Mucosa of descending colon (tissue), 3 donors: ENCODE results near the gene GPR87. TPM values are rescaled to one million over a fixed set of nuclear protein-coding genes. Genes with fewer than 3 reads are reported as not detected.
A peak's percentile ranks its signal among the peaks of the same experiment; 100 is the strongest.

ENCODE experiments used
- ATAC-seq: fragments of 200-7000 bp; cut with Tn5 transposase; one replicate; pipeline ENCODE4 v1.9.1; 2020; ENCODE audit warnings: mild to moderate bottlenecking, moderate library complexity
- DNase-seq, 3 donors: peaks; one replicate each; pipeline ENCODE4 v3.0.0-alpha.2; 2020
- H3K36me3 ChIP-seq: fragments of 200-600 bp; one replicate; pipeline ENCODE4 v1.8.0; 2021; ENCODE audit warnings: low read depth, mild to moderate bottlenecking
- H3K4me1 ChIP-seq: fragments of 200-600 bp; one replicate; pipeline ENCODE4 v1.8.0; 2021; ENCODE audit warnings: low read depth, mild to moderate bottlenecking
- H3K4me3 ChIP-seq: fragments of 200-600 bp; one replicate; pipeline ENCODE4 v1.8.0; 2021; ENCODE audit warnings: mild to moderate bottlenecking
- H3K9me3 ChIP-seq: fragments of 200-600 bp; one replicate; pipeline ENCODE4 v1.8.0; 2021; ENCODE audit warnings: mild to moderate bottlenecking
- CTCF ChIP-seq: fragments of 200-600 bp; IDR thresholded peaks from one replicate; pipeline ENCODE4 v1.8.0; 2022; ENCODE audit warnings: antibody characterized with exemption, mild to moderate bottlenecking
- intact Hi-C, 2 donors: fragments of 100-400 bp; cut with DNase I in 1 of 2; cut with micrococcal nuclease in 1 of 2; formaldehyde crosslinking; loops; one replicate each; pipeline versions ENCODE4 v1.11.0 to v1.11.1; 2022; cut with DNase I, micrococcal nuclease
- total RNA-seq, 3 donors: library from RNA; stranded (reverse); fragmentation: NEBNext Ultra II Directional in 2 of 3; extraction: Animal tissue kit (Norgen Biotek cat#: 25700) in 2 of 3; gene quantifications; one replicate each; pipeline versions ENCODE4 v1.2.1 to v1.2.4, GENCODE V29; 2021 to 2023
- donor health status: DM: no; HTN: no; CAD: no; lungs with moderate emphysema.
- donor health status: DM: no; HTN: no; CAD: no.
- donor health status: DM: no; HTN: yes; CAD: no.

Gene GPR87
- total RNA-seq, 3 donors from 2014 or later: not detected

GRCh38 chr3:151330899-151331298 is 14.3 kb upstream of the GPR87 start:
- no peaks in the 10 kb centered on the region for H3K36me3 ChIP-seq
- no peaks in the 10 kb centered on the region for H3K9me3 ChIP-seq
- ATAC-seq (no peak), DNase-seq (no peak)
- no peaks in the 10 kb centered on the region for H3K4me1 ChIP-seq
- no peak for TF ChIP-seq CTCF
- H3K4me3 ChIP-seq: no peak overlapping the region
- intact Hi-C loops: no loop called here

GRCh38 chr3:151330379-151330778 is 13.8 kb upstream of the GPR87 start:
- no peaks in the 10 kb centered on the region for H3K9me3 ChIP-seq
- intact Hi-C loops: no loop called here
- no peak for TF ChIP-seq CTCF
- H3K36me3 ChIP-seq: no peaks in the 10 kb centered on the region
- H3K4me1 ChIP-seq: no peaks in the 10 kb centered on the region
- DNase-seq (no peak), ATAC-seq (no peak)
- no peak overlapping the region for H3K4me3 ChIP-seq

- H3K36me3 ChIP-seq: no peaks in the 10 kb centered on the region
- H3K9me3 ChIP-seq: no peaks in the 10 kb centered on the region
- intact Hi-C loops: no loop called here
Observed at GRCh38 chr3:151329363-151329762, 12.7 kb upstream of the GPR87 start, which contains the start of gene P2RY13. P2RY13 (minus strand) TSS chr3:151329549; CDS start chr3:151329528, 21 bp downstream.

GRCh38 chr3:151328298-151328995 is 11.8 kb upstream of the GPR87 start:
- H3K4me3 ChIP-seq: no peak overlapping the region
- TF ChIP-seq CTCF: no peak
- ATAC-seq (peak; percentile 30), DNase-seq (no peak)
- H3K9me3 ChIP-seq: no peaks in the 10 kb centered on the region
- no peaks in the 10 kb centered on the region for H3K36me3 ChIP-seq
- intact Hi-C loops: no loop called here
- H3K4me1 ChIP-seq: no peaks in the 10 kb centered on the region

More at GRCh38 chr3:151329363-151329762, 12.7 kb upstream of the GPR87 start, which contains the start of gene P2RY13:
- Histone ChIP-seq H3K4me3 (no peak within 1 kb of the TSS), H3K4me1 (no peaks in the 10 kb centered on the region)
- DNase-seq: no peak
- no peak for TF ChIP-seq CTCF
- no peak for ATAC-seq

- no peak for TF ChIP-seq CTCF
- DNase-seq: no peak
- H3K4me3 ChIP-seq: no peak overlapping the region
- intact Hi-C loops: no loop called here
- no peaks in the 10 kb centered on the region for H3K36me3 ChIP-seq
- H3K4me1 ChIP-seq: no peaks in the 10 kb centered on the region
- ATAC-seq: no peak
- no peaks in the 10 kb centered on the region for H3K9me3 ChIP-seq
Observed at GRCh38 chr3:151327571-151328198, 11.1 kb upstream of the GPR87 start.
